ENCODE measurements around the gene LRMDA. TPM values are rescaled to one million over a fixed set of nuclear protein-coding genes. Genes with fewer than 3 reads are reported as not detected.
A peak's percentile ranks its signal among the peaks of the same experiment; 100 is the strongest.

LRMDA gene
- total and polyA plus RNA-seq, 2 of the 13 experiments (the other 11 are each of a cell fraction or from before 2014, with no cell fraction given), result 13.4 to 22.0 TPM

GRCh38 chr10:75432763-75433162, 1.3 kb downstream of the LRMDA start (continued):
- TF ChIP-seq ZNF609 (CRISPR knock-in tag; IDR thresholded peaks at IDR 0.05; ENCODE audit: borderline replicate concordance), result no peak
- TF ChIP-seq SOX13 (IDR thresholded peaks at IDR 0.05), result no peak
- peak in 1 of 2 experiments; percentile 59; a peak in 2 of 4 replicates for TF ChIP-seq SOX13 (CRISPR knock-in tag; conservative IDR thresholded peaks at IDR 0.05 in 1 of 2, IDR thresholded peaks at IDR 0.05 in 1 of 2)
- no peak for TF ChIP-seq SOX6 (IDR thresholded peaks at IDR 0.05)
- peak; percentile 60; the same call in 1 of the 2 replicates for TF ChIP-seq SOX6 (CRISPR knock-in tag; IDR thresholded peaks at IDR 0.05)
- 0 out of 2 replicates have a peak, but pooled peaks have one; percentile 26 for TF ChIP-seq DRAP1 (CRISPR knock-in tag; IDR thresholded peaks at IDR 0.05)
- no peak for TF ChIP-seq NONO (IDR thresholded peaks at IDR 0.05)
- 0 out of 2 replicates have a peak, but pooled peaks have one; percentile 27 for TF ChIP-seq NONO (CRISPR knock-in tag; conservative IDR thresholded peaks at IDR 0.05)
- peak; percentile 54; the same call in 1 of the 2 replicates for TF ChIP-seq ZMYM3 (CRISPR knock-in tag; IDR thresholded peaks at IDR 0.05)
- no peak for TF ChIP-seq TERF1 (CRISPR knock-in tag; IDR thresholded peaks at IDR 0.05)
- no peak for TF ChIP-seq HMGA1 (CRISPR knock-in tag; conservative IDR thresholded peaks at IDR 0.05)
- TF ChIP-seq RXRB (CRISPR knock-in tag; IDR thresholded peaks at IDR 0.05; ENCODE audit: borderline replicate concordance), result 0 out of 2 replicates have a peak, but pooled peaks have one; percentile 18

Data from HepG2 (cell line).